Prostate gland (tissue), 2 donors: ENCODE measurements around the gene LRRC2. TPM values are rescaled to one million over a fixed set of nuclear protein-coding genes. Genes with fewer than 3 reads are reported as not detected.

Experiments used
- DNase-seq: peaks from one replicate; pipeline ENCODE4 v3.0.0-alpha.2; 2019; ENCODE audit warnings: low spot score
- H3K27ac ChIP-seq, 2 donors: fragments of 200-600 bp; sonication (generic); 2 replicates each; pipeline ENCODE4 v1.5.1; 2017 to 2019
- H3K27me3 ChIP-seq: fragments of 200-600 bp; sonication (generic); replicated peaks from 2 replicates; pipeline ENCODE4 v1.5.1; 2019; ENCODE audit not compliant: insufficient read depth
- H3K36me3 ChIP-seq, 2 donors: fragments of 200-600 bp; sonication (generic); 1 replicate in 1 of 2; 2 replicates in 1 of 2; pipeline versions ENCODE4 v1.5.1 to v1.8.1; 2017 to 2019
- H3K4me1 ChIP-seq: fragments of 200-600 bp; sonication (generic); replicated peaks from 2 replicates; pipeline ENCODE4 v1.5.1; 2019
- H3K4me3 ChIP-seq, 2 donors: fragments of 200-600 bp; sonication (generic); 2 replicates each; pipeline ENCODE4 v1.5.1; 2017 to 2019
- H3K9me3 ChIP-seq: fragments of 200-600 bp; sonication (generic); 2 replicates; pipeline ENCODE4 v1.5.1; 2017
- CTCF ChIP-seq, 4 experiments: fragments of 200-600 bp in 2 of 4; fragments of 450-650 bp in 2 of 4; sonication (generic) in 2 of 4; IDR thresholded peaks; 1 replicate in 3 of 4; 2 replicates in 1 of 4; pipeline ENCODE4 v1.5.1; 2016 to 2019; ENCODE audit warnings: antibody characterized with exemption in 4 of 4, mild to moderate bottlenecking in 2 of 4, moderate library complexity in 2 of 4
- POLR2A ChIP-seq: fragments of 450-650 bp; IDR thresholded peaks from one replicate; pipeline ENCODE4 v1.6.1; 2016; ENCODE audit warnings: antibody characterized with exemption, mild to moderate bottlenecking
- POLR2AphosphoS5 ChIP-seq: sonication (generic); formaldehyde crosslinking; IDR thresholded peaks from one replicate; pipeline ENCODE4 v1.6.1; 2017; ENCODE audit warnings: antibody characterized with exemption
- WGBS: methylation state at CpG from one replicate; pipeline ENCODE4 v1.1.5; 2018; 5-methylcytosine and 5-hydroxymethylcytosine counted together
- intact Hi-C: fragments of 100-400 bp; cut with DNase I; formaldehyde crosslinking; loops from one replicate; pipeline ENCODE4 v1.14.2; 2022
- total RNA-seq, 2 donors: library from RNA; depleted of rRNA; stranded (reverse); fragments of >200 nt; gene quantifications; one replicate each; pipeline ENCODE4 v1.1.0, GENCODE V29; 2016

Gene LRRC2
- total RNA-seq, 2 donors from 2014 or later: 0.45 to 1.6 TPM

DNA sequence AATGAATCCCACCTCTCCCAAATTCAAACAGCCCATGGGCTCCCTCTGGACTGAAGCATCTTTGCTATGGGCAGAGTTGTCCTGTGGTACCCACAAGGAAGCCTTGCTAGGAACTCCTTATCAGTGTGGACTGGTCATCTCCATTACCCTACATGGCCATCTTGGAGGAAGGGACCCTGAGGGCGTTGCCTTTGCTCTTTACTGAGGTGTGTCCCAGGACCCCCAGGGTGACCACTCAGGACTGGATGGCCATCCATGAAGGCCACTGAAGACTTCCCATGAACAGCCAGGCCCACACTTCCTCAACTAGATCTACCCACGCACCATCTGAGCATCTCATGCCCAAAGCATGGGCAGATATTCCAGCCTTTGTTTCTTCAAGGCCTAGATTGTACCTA is 48.3 kb downstream of the LRRC2 start:
- Histone ChIP-seq H3K27ac (no peak overlapping the region), H3K9me3 (no peaks in the 10 kb centered on the region), H3K36me3 (no peaks in the 10 kb centered on the region), H3K4me3 (no peak overlapping the region), H3K4me1 (no peaks in the 10 kb centered on the region), H3K27me3 (no peaks in the 10 kb centered on the region)
- no peak for DNase-seq
- TF ChIP-seq POLR2A (no peak), CTCF (IDR thresholded peaks at IDR 0.05) (no peak), POLR2AphosphoS5 (no peak)
- intact Hi-C loops: no loop called here
- 98% methylated on average over 2 of the region's 2 CpGs for WGBS

GRCh38 chr3:46517016-46517783 is 48.9 kb downstream of the LRRC2 start:
- WGBS: 76% methylated on average over 7 of the region's 7 CpGs
- DNase-seq: no peak
- Histone ChIP-seq H3K27me3 (no peaks in the 10 kb centered on the region), H3K4me1 (no peaks in the 10 kb centered on the region), H3K4me3 (no peak overlapping the region), H3K36me3 (no peaks in the 10 kb centered on the region), H3K27ac (no peak overlapping the region), H3K9me3 (no peaks in the 10 kb centered on the region)
- TF ChIP-seq POLR2A (no peak), POLR2AphosphoS5 (no peak), CTCF (IDR thresholded peaks at IDR 0.05) (no peak)
- intact Hi-C loops: no loop called here

- no peak for DNase-seq
- Histone ChIP-seq H3K27ac (no peak overlapping the region), H3K36me3 (no peaks in the 10 kb centered on the region), H3K27me3 (no peaks in the 10 kb centered on the region), H3K9me3 (no peaks in the 10 kb centered on the region), H3K4me1 (no peaks in the 10 kb centered on the region), H3K4me3 (no peak overlapping the region)
- TF ChIP-seq CTCF (IDR thresholded peaks at IDR 0.05): no peak
- no peak for TF ChIP-seq POLR2A
- no peak for TF ChIP-seq POLR2AphosphoS5
- WGBS: 89% methylated on average over 4 of the region's 4 CpGs
- intact Hi-C loops: no loop called here
Measured at GRCh38 chr3:46516521-46516920, 49.6 kb downstream of the LRRC2 start.

GRCh38 chr3:46512191-46512749 is 53.8 kb downstream of the LRRC2 start:
- no peak for DNase-seq
- H3K36me3 ChIP-seq: no peaks in the 10 kb centered on the region
- 80% methylated on average over 2 of the region's 2 CpGs for WGBS
- no peak overlapping the region for H3K4me3 ChIP-seq
- intact Hi-C loops: no loop called here
- no peak overlapping the region for H3K27ac ChIP-seq
- TF ChIP-seq CTCF (IDR thresholded peaks at IDR 0.05): no peak
- TF ChIP-seq POLR2AphosphoS5: no peak
- no peaks in the 10 kb centered on the region for H3K4me1 ChIP-seq
- H3K9me3 ChIP-seq: no peaks in the 10 kb centered on the region
- no peaks in the 10 kb centered on the region for H3K27me3 ChIP-seq

GRCh38 chr3:46509661-46510187 is 56.4 kb downstream of the LRRC2 start:
- intact Hi-C loops: no loop called here
- Histone ChIP-seq H3K36me3 (no peaks in the 10 kb centered on the region), H3K4me1 (no peaks in the 10 kb centered on the region), H3K9me3 (no peaks in the 10 kb centered on the region), H3K27me3 (no peaks in the 10 kb centered on the region), H3K27ac (no peak overlapping the region), H3K4me3 (no peak overlapping the region)
- DNase-seq: no peak
- WGBS: 62% methylated on average over 4 of the region's 4 CpGs
- TF ChIP-seq POLR2AphosphoS5: no peak
- no peak for TF ChIP-seq CTCF (IDR thresholded peaks at IDR 0.05)
- TF ChIP-seq POLR2A: no peak
